Endothelial cell of hepatic sinusoid (primary cell): ENCODE results near the gene ZBTB7C.

Experiments used
- in situ Hi-C: cut with HindIII; loops from 2 replicates; pipeline ENCODE4 v1.10.0; 2017; ENCODE audit warnings: low sequenced_read_pairs

Gene ZBTB7C

GRCh38 chr18:48033790-48034650, 375.2 kb downstream of the ZBTB7C start:
- in situ Hi-C loops, result loop anchor here (25.0 kb wide), 1 partner anchor 403 kb away; no protein-coding TSS in a partner anchor

GRCh38 chr18:48032876-48033789, 376.1 kb downstream of the ZBTB7C start:
- in situ Hi-C loops, result loop anchor here (25.0 kb wide), 1 partner anchor 404 kb away; no protein-coding TSS in a partner anchor

DNA sequence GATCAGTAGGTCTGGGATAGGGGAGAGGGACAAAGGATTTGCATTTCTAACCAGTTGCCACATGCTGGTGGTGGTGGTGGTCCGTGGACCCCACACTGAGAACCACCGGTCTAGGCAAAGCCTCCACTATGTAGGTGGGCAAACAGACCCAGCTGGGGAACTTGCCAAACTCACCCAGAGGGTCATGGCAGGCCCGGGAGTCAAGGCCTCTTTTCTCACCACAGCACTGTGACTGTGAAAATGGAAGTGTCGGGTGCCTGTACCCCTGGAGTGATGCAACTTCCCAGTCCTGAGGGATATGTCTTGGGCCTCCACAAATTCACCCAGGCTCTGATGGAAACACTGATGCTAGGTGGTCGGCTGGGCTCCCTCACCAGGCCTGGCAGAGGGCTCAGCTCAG, 377.5 kb downstream of the ZBTB7C start:
- in situ Hi-C loops, result loop anchor here (25.0 kb wide), 1 partner anchor 406 kb away; no protein-coding TSS in a partner anchor

- in situ Hi-C loops, result loop anchor here (25.0 kb wide), 1 partner anchor 406 kb away; no protein-coding TSS in a partner anchor
Observed at GRCh38 chr18:48030616-48031480, 378.3 kb downstream of the ZBTB7C start.

GRCh38 chr18:48029296-48029986, 379.7 kb downstream of the ZBTB7C start:
- in situ Hi-C loops, result loop anchor here (25.0 kb wide), 1 partner anchor 408 kb away; no protein-coding TSS in a partner anchor

DNA sequence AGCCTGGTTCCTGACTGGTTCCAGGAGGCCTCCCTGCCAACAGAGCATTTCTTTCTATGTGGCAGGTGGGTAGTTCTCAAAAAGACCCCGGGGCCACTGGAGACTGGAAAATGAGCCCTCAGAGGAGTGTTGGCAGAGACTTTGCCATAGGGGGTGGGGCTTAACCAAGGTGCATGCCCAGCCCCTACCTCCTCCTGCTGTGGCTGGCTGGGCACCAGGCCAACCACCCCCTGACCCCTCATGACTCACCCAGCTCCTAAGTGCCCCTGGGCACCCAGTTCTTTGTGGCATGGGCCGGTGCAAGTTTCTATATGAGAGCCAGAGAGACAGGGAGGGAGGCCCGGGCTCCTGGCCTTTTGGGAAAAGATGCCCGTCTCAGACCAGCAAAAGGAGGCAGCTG, 380.5 kb downstream of the ZBTB7C start:
- in situ Hi-C loops, result loop anchor here (25.0 kb wide), 1 partner anchor 409 kb away; no protein-coding TSS in a partner anchor

- in situ Hi-C loops, result loop anchor here (25.0 kb wide), 1 partner anchor 409 kb away; no protein-coding TSS in a partner anchor
Observed at GRCh38 chr18:48028081-48028480, 381.1 kb downstream of the ZBTB7C start.

- in situ Hi-C loops, result loop anchor here (25.0 kb wide), 1 partner anchor 410 kb away; no protein-coding TSS in a partner anchor
Observed at GRCh38 chr18:48027401-48027963, 381.7 kb downstream of the ZBTB7C start.

DNA sequence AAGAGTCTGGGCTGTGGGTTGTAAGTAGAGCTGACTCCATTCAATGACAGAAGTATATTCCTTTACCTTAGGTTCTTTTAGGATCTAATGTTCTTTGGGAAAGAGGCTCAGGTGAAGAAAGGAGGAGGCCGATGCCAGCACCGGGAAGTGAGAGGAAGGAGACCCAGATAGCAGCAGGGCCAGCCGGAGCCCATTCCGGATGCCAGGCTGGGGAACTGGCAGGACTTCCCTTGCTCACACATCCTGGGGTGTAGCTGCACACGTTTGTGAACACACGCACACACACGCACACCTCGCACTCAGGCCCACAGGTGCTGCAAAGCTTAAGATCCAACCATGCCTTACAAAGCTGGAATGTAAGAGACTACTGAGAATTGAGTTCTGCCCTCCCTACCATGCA, 383.0 kb downstream of the ZBTB7C start:
- in situ Hi-C loops, result loop anchor here (25.0 kb wide), 1 partner anchor 411 kb away; no protein-coding TSS in a partner anchor

GRCh38 chr18:48024881-48025660, 384.1 kb downstream of the ZBTB7C start:
- in situ Hi-C loops, result loop anchor here (25.0 kb wide), 1 partner anchor 412 kb away; no protein-coding TSS in a partner anchor

- in situ Hi-C loops, result no loop called here
Observed at GRCh38 chr18:48024009-48024512, 385.1 kb downstream of the ZBTB7C start.

DNA sequence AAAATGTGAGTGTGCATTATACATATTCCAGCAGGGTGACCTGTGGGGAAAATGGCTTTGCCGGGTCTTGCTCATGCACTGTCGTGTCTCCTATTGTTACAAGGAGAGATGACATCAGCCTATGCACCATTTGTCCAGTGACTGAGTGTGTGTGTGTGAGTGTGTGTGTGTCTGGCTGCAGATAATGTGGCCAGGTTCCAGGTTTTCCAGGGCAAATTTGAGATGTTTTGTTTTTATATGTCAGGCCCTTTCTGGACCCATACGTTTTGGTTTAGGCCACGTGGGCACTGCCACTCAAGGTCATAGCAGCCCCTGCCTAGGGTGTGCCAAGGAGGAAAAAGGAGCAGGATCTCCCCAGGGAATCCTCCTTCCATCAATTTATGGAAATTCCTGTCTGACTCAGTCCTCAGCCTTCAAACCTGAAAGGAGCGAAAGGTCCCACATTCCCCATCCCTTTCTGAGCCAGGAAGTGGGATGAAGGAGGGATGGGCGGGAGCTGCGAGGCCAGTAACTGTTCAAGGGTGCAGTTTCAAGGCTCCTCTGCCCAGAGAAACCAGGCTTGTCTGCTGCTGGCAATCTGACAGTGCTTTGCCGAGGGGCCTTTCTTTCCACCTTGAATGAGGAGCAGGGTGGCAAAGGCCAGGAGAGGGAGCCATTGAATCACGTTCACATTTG, 385.7 kb downstream of the ZBTB7C start:
- in situ Hi-C loops, result no loop called here

DNA sequence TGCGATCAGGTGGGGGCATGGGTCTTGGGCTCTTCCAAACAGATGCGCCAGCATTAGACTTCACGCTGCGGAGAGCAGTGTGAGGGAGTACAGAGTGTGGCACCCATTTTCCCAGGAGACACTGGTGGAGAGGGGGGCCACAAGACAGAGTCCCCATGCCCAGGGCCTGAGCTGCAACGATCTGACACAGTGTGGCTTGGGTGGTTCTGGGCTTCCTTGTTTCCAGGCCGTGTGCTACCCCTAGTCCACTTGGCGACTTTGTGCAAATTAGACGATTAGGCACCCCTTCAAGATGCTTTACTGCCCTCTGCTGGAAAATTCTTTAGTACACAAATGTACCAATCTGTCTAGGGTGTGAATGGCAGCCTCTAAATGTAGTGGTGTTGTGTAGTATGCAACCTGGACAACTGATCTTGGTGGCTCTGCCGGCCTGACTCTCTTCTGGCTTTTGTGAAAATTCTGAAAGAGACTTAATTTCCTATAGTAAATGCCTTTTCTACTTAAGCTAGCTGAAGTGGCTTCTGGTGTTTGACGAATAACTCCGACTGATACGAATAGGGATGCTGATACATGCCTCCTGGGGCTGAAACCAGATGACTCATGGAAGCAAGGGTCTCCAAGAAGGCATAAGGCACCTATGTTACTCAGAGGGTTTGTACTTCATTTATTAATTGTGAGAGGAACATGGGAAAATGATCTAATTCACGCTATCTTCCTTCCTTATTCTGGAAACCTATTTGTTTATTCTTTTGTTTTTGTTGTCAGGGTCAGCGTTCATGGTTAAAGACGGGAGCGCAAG, 386.5 kb downstream of the ZBTB7C start:
- in situ Hi-C loops, result no loop called here

DNA sequence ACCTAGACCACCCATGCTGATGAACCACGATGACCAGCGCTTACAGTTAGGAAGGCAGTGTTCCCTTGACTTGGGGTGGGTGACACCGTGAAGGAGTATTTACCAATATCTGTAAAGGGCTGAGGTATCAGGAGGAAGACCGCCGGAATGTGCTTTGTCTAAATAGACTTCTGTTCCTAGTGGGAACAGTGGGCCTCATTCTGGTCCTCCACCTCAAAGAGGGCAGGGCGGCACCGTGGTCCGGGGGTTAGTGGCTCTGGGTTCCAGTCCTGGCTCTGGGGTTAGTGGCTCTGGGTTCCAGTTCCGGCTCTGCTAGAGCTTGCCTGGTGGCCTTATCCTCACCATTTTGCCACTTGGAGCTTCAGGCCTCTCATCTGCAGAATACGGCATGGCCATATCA, 387.2 kb downstream of the ZBTB7C start:
- in situ Hi-C loops, result no loop called here

DNA sequence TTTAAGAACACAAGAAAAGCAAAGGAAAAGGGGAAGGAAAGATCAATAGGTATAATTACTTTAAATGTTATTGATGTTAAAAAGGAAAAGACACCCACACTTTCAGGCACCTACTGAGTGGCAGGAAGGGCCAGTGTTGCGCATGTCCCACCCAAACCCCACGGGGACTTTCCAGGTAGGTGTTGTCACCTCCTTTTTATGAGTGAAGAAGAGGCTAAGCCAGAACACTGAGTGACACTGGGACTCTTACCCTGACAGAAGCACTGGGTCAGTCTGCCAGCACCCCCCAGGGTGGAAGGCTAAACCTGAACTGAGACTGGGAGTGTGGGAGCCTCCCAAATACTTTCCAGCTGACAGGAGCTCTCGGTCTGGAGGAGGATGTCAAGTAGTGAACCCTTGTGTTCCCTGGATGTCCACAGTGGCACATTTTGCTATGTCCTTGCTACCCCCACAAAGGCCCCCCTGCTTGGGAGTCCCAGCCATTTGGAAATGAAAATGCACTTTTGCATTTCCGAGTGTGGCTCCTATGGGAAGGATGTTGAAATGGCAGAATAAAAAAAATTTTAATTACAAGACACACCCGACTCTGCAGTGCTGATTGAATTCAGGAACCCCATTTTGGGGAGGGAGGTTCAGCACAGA, 387.8 kb downstream of the ZBTB7C start:
- in situ Hi-C loops, result no loop called here
